ENCODE data around the gene TRAF3.

The TRAF3 gene

DNA sequence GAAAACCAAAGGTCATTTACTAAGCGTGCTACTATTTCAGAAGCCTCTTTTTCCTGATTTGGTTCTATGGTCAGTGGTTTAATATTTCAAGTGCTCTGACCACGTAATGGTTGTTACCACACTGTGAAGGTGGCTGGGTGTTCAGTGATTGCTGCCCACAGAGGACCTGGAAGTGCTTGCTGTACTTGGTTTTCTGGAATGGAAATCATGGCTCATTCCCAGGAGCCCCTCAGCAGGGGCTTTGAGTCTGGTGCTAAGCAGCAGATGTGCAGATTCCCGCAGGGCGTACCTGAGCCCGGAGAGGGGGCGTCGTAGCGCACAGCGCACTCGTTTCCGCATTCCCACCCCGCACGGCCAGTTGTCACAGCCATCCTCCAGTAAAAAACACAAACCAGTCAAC is 50.5 kb downstream of the TRAF3 start:
- H3K9me2 ChIP-seq (ENCODE audit: low read depth, low read length), result no peaks in the 10 kb centered on the region
- TF ChIP-seq, protein P1, sequence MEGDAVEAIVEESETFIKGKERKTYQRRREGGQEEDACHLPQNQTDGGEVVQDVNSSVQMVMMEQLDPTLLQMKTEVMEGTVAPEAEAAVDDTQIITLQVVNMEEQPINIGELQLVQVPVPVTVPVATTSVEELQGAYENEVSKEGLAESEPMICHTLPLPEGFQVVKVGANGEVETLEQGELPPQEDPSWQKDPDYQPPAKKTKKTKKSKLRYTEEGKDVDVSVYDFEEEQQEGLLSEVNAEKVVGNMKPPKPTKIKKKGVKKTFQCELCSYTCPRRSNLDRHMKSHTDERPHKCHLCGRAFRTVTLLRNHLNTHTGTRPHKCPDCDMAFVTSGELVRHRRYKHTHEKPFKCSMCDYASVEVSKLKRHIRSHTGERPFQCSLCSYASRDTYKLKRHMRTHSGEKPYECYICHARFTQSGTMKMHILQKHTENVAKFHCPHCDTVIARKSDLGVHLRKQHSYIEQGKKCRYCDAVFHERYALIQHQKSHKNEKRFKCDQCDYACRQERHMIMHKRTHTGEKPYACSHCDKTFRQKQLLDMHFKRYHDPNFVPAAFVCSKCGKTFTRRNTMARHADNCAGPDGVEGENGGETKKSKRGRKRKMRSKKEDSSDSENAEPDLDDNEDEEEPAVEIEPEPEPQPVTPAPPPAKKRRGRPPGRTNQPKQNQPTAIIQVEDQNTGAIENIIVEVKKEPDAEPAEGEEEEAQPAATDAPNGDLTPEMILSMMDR (IDR thresholded peaks at IDR 0.05; ENCODE audit: low read length), result no peak
- TF ChIP-seq EZH2 (IDR thresholded peaks at IDR 0.05; ENCODE audit: borderline replicate concordance, low read length), result no peak
- peaks cover 16% of the 10 kb centered on the region for H3K4me1 ChIP-seq (ENCODE audit: insufficient read depth, low read length, severe bottlenecking)
- no peaks in the 10 kb centered on the region for H3F3A ChIP-seq (ENCODE audit: insufficient read depth, low read length)
- peaks cover 23% of the 10 kb centered on the region for H3K79me2 ChIP-seq (ENCODE audit: insufficient read depth, low read length)
- no peaks in the 10 kb centered on the region for H3K27me3 ChIP-seq (ENCODE audit: insufficient read depth, low read length)
- no peaks in the 10 kb centered on the region for H4K20me1 ChIP-seq (ENCODE audit: insufficient read depth, low read length)
- H3K27ac ChIP-seq (ENCODE audit: low read depth, low read length, poor library complexity, severe bottlenecking), result no peak overlapping the region
- no peaks in the 10 kb centered on the region for H3K9me3 ChIP-seq (ENCODE audit: low read length)
- H3K36me3 ChIP-seq (ENCODE audit: insufficient read depth, low read length), result 0 out of 2 replicates have a peak, but pooled peaks cover 5% of the 10 kb centered on the region
- no peak overlapping the region for H3K4me3 ChIP-seq (ENCODE audit: low read depth, low read length, poor library complexity, severe bottlenecking)
- no peak overlapping the region for H3K4me2 ChIP-seq (ENCODE audit: low read length)
- no peak overlapping the region for H2AFZ ChIP-seq (ENCODE audit: low read length)
- no peak overlapping the region for H3K9ac ChIP-seq (ENCODE audit: low read length)

DNA sequence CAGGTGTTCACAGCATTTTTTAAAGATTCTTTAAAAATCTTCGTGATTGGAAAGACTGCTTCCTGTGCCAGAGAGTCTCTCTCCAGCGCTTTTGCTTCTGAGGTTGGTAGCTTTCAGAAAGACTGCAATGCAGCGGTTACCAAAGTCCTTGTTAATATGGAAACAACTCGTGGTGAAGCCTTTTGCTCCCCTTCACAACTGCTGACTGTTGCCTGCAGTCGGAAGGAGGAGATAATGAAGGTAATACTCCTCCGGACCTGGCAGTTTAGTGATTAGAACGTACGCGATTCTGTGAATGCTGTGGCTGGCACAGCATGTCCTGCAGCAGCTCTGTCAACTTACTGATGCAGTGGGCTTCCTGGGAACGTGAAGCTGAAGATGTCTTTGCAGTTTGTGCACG is 50.9 kb downstream of the TRAF3 start:
- Histone ChIP-seq H3K36me3 (ENCODE audit: insufficient read depth, low read length) (0 out of 2 replicates have a peak, but pooled peaks cover 5% of the 10 kb centered on the region), H2AFZ (ENCODE audit: low read length) (no peak overlapping the region), H3K9me2 (ENCODE audit: low read depth, low read length) (no peaks in the 10 kb centered on the region), H3K27me3 (ENCODE audit: insufficient read depth, low read length) (no peaks in the 10 kb centered on the region), H3K9ac (ENCODE audit: low read length) (no peak overlapping the region), H3K27ac (ENCODE audit: low read depth, low read length, poor library complexity, severe bottlenecking) (no peak overlapping the region), H3F3A (ENCODE audit: insufficient read depth, low read length) (no peaks in the 10 kb centered on the region), H3K79me2 (ENCODE audit: insufficient read depth, low read length) (peaks cover 20% of the 10 kb centered on the region), H4K20me1 (ENCODE audit: insufficient read depth, low read length) (no peaks in the 10 kb centered on the region), H3K4me1 (ENCODE audit: insufficient read depth, low read length, severe bottlenecking) (peaks cover 16% of the 10 kb centered on the region), H3K4me2 (ENCODE audit: low read length) (no peak overlapping the region), H3K4me3 (ENCODE audit: low read depth, low read length, poor library complexity, severe bottlenecking) (no peak overlapping the region), H3K9me3 (ENCODE audit: low read length) (no peaks in the 10 kb centered on the region)
- no peak for TF ChIP-seq EZH2 (IDR thresholded peaks at IDR 0.05; ENCODE audit: borderline replicate concordance, low read length)
- TF ChIP-seq, protein P1 (IDR thresholded peaks at IDR 0.05; ENCODE audit: low read length), result no peak

DNA sequence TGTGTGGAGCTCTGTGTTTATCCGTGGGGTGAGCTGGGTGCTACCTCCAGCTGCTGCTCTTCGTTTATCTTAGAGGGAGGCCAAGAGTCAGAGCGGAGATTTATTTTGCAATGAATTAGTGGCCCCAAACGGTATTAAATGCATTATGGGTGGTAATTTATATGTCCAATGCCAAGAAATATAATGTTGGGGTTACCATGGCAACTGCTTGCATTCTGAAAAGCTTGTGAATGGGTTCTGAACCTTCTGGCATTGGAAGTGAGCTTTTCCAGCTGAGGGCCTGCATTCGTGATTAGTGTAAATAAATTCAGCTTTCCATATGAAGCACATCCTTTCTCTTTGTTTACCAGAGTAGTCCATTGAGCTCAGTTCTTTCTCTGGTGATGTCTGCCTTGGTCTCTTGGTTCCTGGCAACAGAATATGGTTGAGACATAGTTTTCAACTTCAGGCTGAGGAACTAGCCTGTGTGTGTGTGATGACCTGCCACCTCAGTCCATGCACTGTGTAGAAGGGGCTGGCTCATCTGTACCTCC is 51.8 kb downstream of the TRAF3 start:
- no peaks in the 10 kb centered on the region for H4K20me1 ChIP-seq (ENCODE audit: insufficient read depth, low read length)
- H3F3A ChIP-seq (ENCODE audit: insufficient read depth, low read length), result no peaks in the 10 kb centered on the region
- no peak overlapping the region for H3K9ac ChIP-seq (ENCODE audit: low read length)
- H3K27ac ChIP-seq (ENCODE audit: low read depth, low read length, poor library complexity, severe bottlenecking), result no peak overlapping the region
- H3K9me2 ChIP-seq (ENCODE audit: low read depth, low read length), result no peaks in the 10 kb centered on the region
- H3K4me2 ChIP-seq (ENCODE audit: low read length), result no peak overlapping the region
- no peaks in the 10 kb centered on the region for H3K27me3 ChIP-seq (ENCODE audit: insufficient read depth, low read length)
- peaks cover 9% of the 10 kb centered on the region for H3K4me1 ChIP-seq (ENCODE audit: insufficient read depth, low read length, severe bottlenecking)
- H3K36me3 ChIP-seq (ENCODE audit: insufficient read depth, low read length), result 0 out of 2 replicates have a peak, but pooled peaks cover 5% of the 10 kb centered on the region
- no peaks in the 10 kb centered on the region for H3K9me3 ChIP-seq (ENCODE audit: low read length)
- no peak overlapping the region for H2AFZ ChIP-seq (ENCODE audit: low read length)
- TF ChIP-seq, protein P1 (IDR thresholded peaks at IDR 0.05; ENCODE audit: low read length), result no peak
- TF ChIP-seq EZH2 (IDR thresholded peaks at IDR 0.05; ENCODE audit: borderline replicate concordance, low read length), result no peak
- H3K4me3 ChIP-seq (ENCODE audit: low read depth, low read length, poor library complexity, severe bottlenecking), result no peak overlapping the region
- H3K79me2 ChIP-seq (ENCODE audit: insufficient read depth, low read length), result peaks cover 10% of the 10 kb centered on the region

All from OCI-LY1 (cell line).